ENCODE measurements around the gene ZG16.
"Not testable (repeated sequence)": the region's sequence is repeated elsewhere in the genome, so short reads cannot be mapped to it uniquely, and the experiment has no call there.

Gene ZG16

GRCh38 chr16:29777576-29778350, at the start of gene ZG16:
TSS of gene ZG16 (plus strand) at chr16:29778256. CDS start at chr16:29779267, 1,011 bp downstream.
- Histone ChIP-seq H3K4me3 (ENCODE audit: low read depth, low read length, poor library complexity, severe bottlenecking) (no peak within 1 kb of the TSS), H3K4me2 (ENCODE audit: low read length) (no peak within 1 kb of the TSS), H3K9ac (ENCODE audit: low read length) (no peak within 1 kb of the TSS), H3K36me3 (ENCODE audit: insufficient read depth, low read length) (no peaks in the 10 kb centered on the region), H3K79me2 (ENCODE audit: insufficient read depth, low read length) (no peaks in the 10 kb centered on the region), H3F3A (ENCODE audit: insufficient read depth, low read length) (no peaks in the 10 kb centered on the region), H2AFZ (ENCODE audit: low read length) (no peak within 1 kb of the TSS), H3K27me3 (ENCODE audit: insufficient read depth, low read length) (0 out of 2 replicates have a peak, but pooled peaks cover 11% of the 10 kb centered on the region), H3K4me1 (ENCODE audit: insufficient read depth, low read length, severe bottlenecking) (no peaks in the 10 kb centered on the region), H4K20me1 (ENCODE audit: insufficient read depth, low read length) (no peaks in the 10 kb centered on the region), H3K9me3 (ENCODE audit: low read length) (no peaks in the 10 kb centered on the region), H3K9me2 (ENCODE audit: low read depth, low read length) (no peaks in the 10 kb centered on the region), H3K27ac (ENCODE audit: low read depth, low read length, poor library complexity, severe bottlenecking) (no peak within 1 kb of the TSS)
- no peak for TF ChIP-seq EZH2 (IDR thresholded peaks at IDR 0.05; ENCODE audit: borderline replicate concordance, low read length)
- no peak for TF ChIP-seq CTCF (IDR thresholded peaks at IDR 0.05; ENCODE audit: low read length)

- H3K36me3 ChIP-seq (ENCODE audit: insufficient read depth, low read length) = no peaks in the 10 kb centered on the region
- H4K20me1 ChIP-seq (ENCODE audit: insufficient read depth, low read length) = no peaks in the 10 kb centered on the region
- H3K27me3 ChIP-seq (ENCODE audit: insufficient read depth, low read length) = no peaks in the 10 kb centered on the region
- TF ChIP-seq CTCF (IDR thresholded peaks at IDR 0.05; ENCODE audit: low read length) (peak; percentile 51), EZH2 (IDR thresholded peaks at IDR 0.05; ENCODE audit: borderline replicate concordance, low read length) (no peak)
- H3K27ac ChIP-seq (ENCODE audit: low read depth, low read length, poor library complexity, severe bottlenecking) = no peak overlapping the region
- H3K9me3 ChIP-seq (ENCODE audit: low read length) = no peaks in the 10 kb centered on the region
- H2AFZ ChIP-seq (ENCODE audit: low read length) = no peak overlapping the region
- peaks cover 28% of the 10 kb centered on the region for H3K4me1 ChIP-seq (ENCODE audit: insufficient read depth, low read length, severe bottlenecking)
- H3K4me2 ChIP-seq (ENCODE audit: low read length) = no peak overlapping the region
- no peaks in the 10 kb centered on the region for H3K9me2 ChIP-seq (ENCODE audit: low read depth, low read length)
- peaks cover 7% of the 10 kb centered on the region; the same call in 1 of the 2 replicates for H3F3A ChIP-seq (ENCODE audit: insufficient read depth, low read length)
- H3K79me2 ChIP-seq (ENCODE audit: insufficient read depth, low read length) = no peaks in the 10 kb centered on the region
- no peak overlapping the region for H3K9ac ChIP-seq (ENCODE audit: low read length)
- H3K4me3 ChIP-seq (ENCODE audit: low read depth, low read length, poor library complexity, severe bottlenecking) = no peak overlapping the region
Observed at GRCh38 chr16:29729116-29729521, 48.9 kb upstream of the ZG16 start.

GRCh38 chr16:29730649-29731048, 47.4 kb upstream of the ZG16 start:
- H3K4me1 ChIP-seq (ENCODE audit: insufficient read depth, low read length, severe bottlenecking) = peaks cover 28% of the 10 kb centered on the region
- peak overlapping the region; percentile 46 for H3K27ac ChIP-seq (ENCODE audit: low read depth, low read length, poor library complexity, severe bottlenecking)
- no peaks in the 10 kb centered on the region for H3K79me2 ChIP-seq (ENCODE audit: insufficient read depth, low read length)
- no peaks in the 10 kb centered on the region for H3K36me3 ChIP-seq (ENCODE audit: insufficient read depth, low read length)
- no peaks in the 10 kb centered on the region for H3K9me3 ChIP-seq (ENCODE audit: low read length)
- no peak for TF ChIP-seq CTCF (IDR thresholded peaks at IDR 0.05; ENCODE audit: low read length)
- no peak for TF ChIP-seq EZH2 (IDR thresholded peaks at IDR 0.05; ENCODE audit: borderline replicate concordance, low read length)
- H4K20me1 ChIP-seq (ENCODE audit: insufficient read depth, low read length) = no peaks in the 10 kb centered on the region
- no peak overlapping the region; the same call in 1 of the 2 replicates for H3K9ac ChIP-seq (ENCODE audit: low read length)
- peaks cover 7% of the 10 kb centered on the region; the same call in 1 of the 2 replicates for H3F3A ChIP-seq (ENCODE audit: insufficient read depth, low read length)
- H3K27me3 ChIP-seq (ENCODE audit: insufficient read depth, low read length) = no peaks in the 10 kb centered on the region
- no peak overlapping the region for H3K4me3 ChIP-seq (ENCODE audit: low read depth, low read length, poor library complexity, severe bottlenecking)
- H2AFZ ChIP-seq (ENCODE audit: low read length) = no peak overlapping the region
- H3K9me2 ChIP-seq (ENCODE audit: low read depth, low read length) = no peaks in the 10 kb centered on the region
- peak overlapping the region; percentile 46 for H3K4me2 ChIP-seq (ENCODE audit: low read length)

GRCh38 chr16:29731768-29732601, 46.1 kb upstream of the ZG16 start:
- Histone ChIP-seq H3K4me2 (ENCODE audit: low read length) (peak overlapping the region; percentile 46; the same call in 1 of the 2 replicates), H3K4me1 (ENCODE audit: insufficient read depth, low read length, severe bottlenecking) (peaks cover 28% of the 10 kb centered on the region)
- H4K20me1 ChIP-seq (ENCODE audit: insufficient read depth, low read length); H3K9ac ChIP-seq (ENCODE audit: low read length); H3K79me2 ChIP-seq (ENCODE audit: insufficient read depth, low read length); H2AFZ ChIP-seq (ENCODE audit: low read length); H3K27ac ChIP-seq (ENCODE audit: low read depth, low read length, poor library complexity, severe bottlenecking); H3K36me3 ChIP-seq (ENCODE audit: insufficient read depth, low read length); H3K4me3 ChIP-seq (ENCODE audit: low read depth, low read length, poor library complexity, severe bottlenecking); H3K27me3 ChIP-seq (ENCODE audit: insufficient read depth, low read length); H3K9me3 ChIP-seq (ENCODE audit: low read length); H3K9me2 ChIP-seq (ENCODE audit: low read depth, low read length); H3F3A ChIP-seq (ENCODE audit: insufficient read depth, low read length): not testable (repeated sequence)

All from OCI-LY1 (cell line).